K562 (cell line): ENCODE measurements around the gene FYB1. TPM values are rescaled to one million over a fixed set of nuclear protein-coding genes. Genes with fewer than 3 reads are reported as not detected.

Source experiments
- ATAC-seq: fragments of 200-7000 bp; cut with Tn5 transposase; 3 replicates; pipeline ENCODE4 v1.9.1; 2020; ENCODE audit warnings: moderate library complexity
- BruUV-seq: library from RNA; stranded (reverse); fragments of 400-500 nt; replicated peaks from 2 replicates; lab custom pipeline; 2021; lab: Mats Ljungman, UMichigan
- CTCF ChIA-PET: fragments of 300-600 bp; formaldehyde crosslinking; extraction: SDS; loops from one replicate; lab custom pipeline; 2021; ENCODE audit warnings: low intra/inter-chr PET ratio; lab: Yijun Ruan, JAX
- POLR2A ChIA-PET: fragments of 300-600, 350-650 bp; sonication (Branson Sonifier 250); formaldehyde crosslinking; extraction: SDS; loops from one replicate; lab custom pipeline; 2021; ENCODE audit warnings: antibody characterized with exemption, inconsistent platforms; lab: Yijun Ruan, JAX
- DNase-seq, 4 experiments: peaks; one replicate each; pipeline versions ENCODE4 v3.0.0 to v3.0.0-alpha.2; 2011 to 2018; ENCODE audit warnings: low spot score in 3 of 4, mixed read lengths in 3 of 4; ENCODE audit errors: extremely low read depth in 1 of 4
- FAIRE-seq: peaks from 2 replicates; lab custom pipeline; 2011; peaks lifted over from hg19 to GRCh38; lab: Jason Lieb, UNC
- H2AFZ ChIP-seq: 2 replicates; pipeline ENCODE4 v1.6.0; 2011; ENCODE audit warnings: low read depth, low read length, control low read depth, inconsistent platforms
- H3K27ac ChIP-seq: fragments of 200-600 bp; 3 replicates; pipeline ENCODE4 v1.8.0; 2011; ENCODE audit warnings: low read depth, mild to moderate bottlenecking, control low read depth, inconsistent platforms, low read length, moderate library complexity, mixed read lengths; ENCODE audit errors: extremely low read depth
- H3K27me3 ChIP-seq, 2 experiments: fragments of 300-600 bp in 1 of 2; 2 replicates in 1 of 2; 3 replicates in 1 of 2; pipeline versions ENCODE4 v1.6.0 to v1.8.0; 2011; ENCODE audit warnings: inconsistent platforms in 2 of 2, low read length in 2 of 2, mild to moderate bottlenecking in 1 of 2, mixed read lengths in 1 of 2, moderate library complexity in 1 of 2; ENCODE audit not compliant: control insufficient read depth in 2 of 2, insufficient read depth in 2 of 2
- H3K36me3 ChIP-seq: fragments of 300-600 bp; 3 replicates; pipeline ENCODE4 v1.8.0; 2011; ENCODE audit warnings: mild to moderate bottlenecking, low read length, inconsistent platforms; ENCODE audit not compliant: control insufficient read depth, insufficient read depth
- H3K4me1 ChIP-seq, 2 experiments: fragments of 200-600 bp in 1 of 2; replicated peaks in 1 of 2; 2 replicates in 1 of 2; 3 replicates in 1 of 2; pipeline versions ENCODE4 v1.5.1 to v1.8.0; 2011; ENCODE audit warnings: inconsistent platforms in 2 of 2, low read length in 2 of 2, mild to moderate bottlenecking in 1 of 2, mixed read lengths in 1 of 2, moderate library complexity in 1 of 2; ENCODE audit not compliant: control insufficient read depth in 2 of 2, insufficient read depth in 2 of 2
- H3K4me2 ChIP-seq: 2 replicates; pipeline ENCODE4 v1.6.1; 2011; ENCODE audit warnings: low read length, control low read depth, inconsistent platforms, mixed read lengths; ENCODE audit not compliant: insufficient read depth
- H3K4me3 ChIP-seq: fragments of 200-600 bp; sonication (generic), shearing (Covaris generic); 2 replicates; pipeline ENCODE4 v1.5.1; 2016; ENCODE audit warnings: control low read depth, inconsistent platforms
- H3K79me2 ChIP-seq: fragments of 200-600 bp; 3 replicates; pipeline ENCODE4 v1.8.0; 2011; ENCODE audit warnings: low read length, inconsistent platforms; ENCODE audit not compliant: control insufficient read depth, insufficient read depth
- H3K9ac ChIP-seq, 2 experiments: 2 replicates each; pipeline versions ENCODE4 v1.6.0 to v1.6.1; 2011; ENCODE audit warnings: low read depth in 2 of 2, low read length in 2 of 2, control low read depth in 1 of 2, inconsistent platforms in 1 of 2, mild to moderate bottlenecking in 1 of 2, mixed read lengths in 1 of 2; ENCODE audit not compliant: insufficient read depth in 1 of 2
- H3K9me1 ChIP-seq: one replicate; pipeline ENCODE4 v1.6.0; 2011; ENCODE audit warnings: inconsistent platforms, mild to moderate bottlenecking, low read length, moderate library complexity; ENCODE audit not compliant: control insufficient read depth, insufficient read depth
- H3K9me3 ChIP-seq: replicated peaks from 2 replicates; pipeline ENCODE4 v1.5.1; 2011; ENCODE audit warnings: low read depth, low read length, inconsistent platforms; ENCODE audit not compliant: control insufficient read depth, insufficient read depth
- H4K20me1 ChIP-seq: replicated peaks from 2 replicates; pipeline ENCODE4 v1.6.1; 2011; ENCODE audit warnings: low read length, inconsistent platforms, mixed read lengths; ENCODE audit not compliant: control insufficient read depth, insufficient read depth
- HDAC1 ChIP-seq, 2 experiments: fragments of 450-650 bp; IDR thresholded peaks; 2 replicates each; pipeline ENCODE4 v1.6.1; 2016 to 2017; ENCODE audit warnings: inconsistent platforms in 1 of 2, mild to moderate bottlenecking in 1 of 2, moderate library complexity in 1 of 2
- MBD2 ChIP-seq: sonication (generic); IDR thresholded peaks from 2 replicates; pipeline ENCODE4 v1.6.1; 2016; ENCODE audit warnings: low read depth, borderline replicate concordance
- TCFL5 ChIP-seq: fragments of 250-450 bp; sonication (Bioruptor Pico); conservative IDR thresholded peaks from 2 replicates; pipeline ENCODE4 v1.6.1; 2021; ENCODE audit warnings: mild to moderate bottlenecking, moderate library complexity, matching md5 sums
- ZNF311 ChIP-seq: fragments of 250-450 bp; sonication (Bioruptor Pico); IDR thresholded peaks from 2 replicates; pipeline ENCODE4 v1.4.0; 2020; ENCODE audit warnings: mild to moderate bottlenecking, moderate library complexity
- ZNF75A ChIP-seq: fragments of 450-650 bp; formaldehyde crosslinking; IDR thresholded peaks from 2 replicates; pipeline ENCODE4 v1.4.0; 2020; ENCODE audit warnings: mild to moderate bottlenecking
- WGBS: fragments of 100-300 bp; shearing (Covaris generic); methylation state at CpG from one replicate; pipeline ENCODE4 v1.1.6; 2016; ENCODE audit warnings: low coverage, mixed read lengths; ENCODE audit not compliant: insufficient coverage; ENCODE audit errors: missing lambda C conversion rate; 5-methylcytosine and 5-hydroxymethylcytosine counted together
- in situ Hi-C: fragments of 300-500 bp; cut with MboI; formaldehyde crosslinking; loops from 4 replicates; pipeline ENCODE4 v1.15.0; 2018; ENCODE audit warnings: inconsistent platforms, mixed read lengths
- intact Hi-C: fragments of 100-400 bp; cut with micrococcal nuclease; formaldehyde crosslinking; loops from 2 replicates; pipeline ENCODE4 v1.14.2; 2022
- polyA plus RNA-seq, 8 experiments: library from polyadenylated mRNA; depleted of rRNA in 4 of 8; stranded (reverse) in 5 of 8; unstranded in 3 of 8; fragments of >200 nt; fragmentation: Nextera tagmentation in 2 of 8; fragmentation: Illumina TruSeq in 1 of 8; extraction: Ambion mirVana in 2 of 8; extraction: Trizol in 1 of 8; gene quantifications; 2 replicates each; pipeline versions ENCODE4 v1.2.1 to v1.2.3, GENCODE V29; 2011 to 2014; ENCODE audit warnings: inconsistent platforms in 1 of 8, missing spikeins in 1 of 8
- total RNA-seq, 7 experiments: library from RNA; depleted of rRNA in 6 of 7; stranded (reverse); fragments of >200 nt in 6 of 7; fragmentation: Illumina TruSeq in 2 of 7; extraction: Trizol in 2 of 7; gene quantifications; 2 replicates each; pipeline versions ENCODE4 v1.2.1 to v1.2.3, GENCODE V29; 2011 to 2021; ENCODE audit warnings: low replicate concordance in 1 of 7
- TF ChIP-seq, protein P1 (sequence below): IDR thresholded peaks from 2 replicates; pipeline ENCODE4 v1.6.1; 2016; ENCODE audit warnings: missing genetic modification characterization, missing compliant biosample characterization

Gene FYB1
- total and polyA plus RNA-seq, 9 of the 15 experiments (the other 6 are each of a cell fraction or from before 2014, with no cell fraction given): 4.7 to 31.5 (median 9.7) TPM

DNA sequence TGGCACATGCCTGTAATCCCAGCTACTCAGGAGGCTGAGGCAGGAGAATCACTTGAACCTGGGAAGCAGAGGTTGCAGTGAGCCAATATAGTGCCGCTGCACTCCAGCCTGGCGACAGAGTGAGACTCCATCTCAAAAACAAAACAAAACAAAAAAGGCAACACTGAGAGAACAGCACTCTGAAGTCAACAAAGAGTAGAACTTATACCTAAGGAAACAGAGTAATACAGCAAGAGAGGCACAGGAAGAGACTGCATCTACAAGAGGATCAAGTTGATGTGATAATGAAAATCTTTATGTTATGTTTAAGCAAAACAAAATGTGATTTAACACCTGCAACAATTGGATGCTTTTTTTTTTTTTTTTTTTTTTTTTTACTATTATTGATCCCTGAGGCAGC lies 33.1 kb downstream of the FYB1 start:
- Histone ChIP-seq H3K9me1 (no peaks in the 10 kb centered on the region), H3K27ac (no peak overlapping the region), H3K9me3 (no peaks in the 10 kb centered on the region), H3K27me3 (no peaks in the 10 kb centered on the region), H3K4me3 (no peak overlapping the region), H3K36me3 (no peaks in the 10 kb centered on the region), H3K4me1 (peaks cover 6 to 49% of the 10 kb centered on the region in 2 experiments; a peak in 4 of 5 replicates), H4K20me1 (no peaks in the 10 kb centered on the region), H2AFZ (no peak overlapping the region), H3K4me2 (no peak overlapping the region), H3K9ac (no peak overlapping the region), H3K79me2 (no peaks in the 10 kb centered on the region; the same call in 2 of the 3 replicates)
- ATAC-seq (no peak), FAIRE-seq (no peak), DNase-seq (no peak)
- in situ Hi-C loops: no loop called here
- WGBS: 91% methylated on average over 2 of the region's 2 CpGs
- CTCF ChIA-PET: no interaction called here
- intact Hi-C loops: no loop called here
- BruUV-seq: no TSS peak
- TF ChIP-seq MBD2 (no peak), TCFL5 (CRISPR knock-in tag) (no peak), HDAC1 (IDR thresholded peaks at IDR 0.05) (no peak), ZNF311 (peak; percentile 48; the same call in 1 of the 2 replicates), ZNF75A (no peak)
- TF ChIP-seq, protein P1, sequence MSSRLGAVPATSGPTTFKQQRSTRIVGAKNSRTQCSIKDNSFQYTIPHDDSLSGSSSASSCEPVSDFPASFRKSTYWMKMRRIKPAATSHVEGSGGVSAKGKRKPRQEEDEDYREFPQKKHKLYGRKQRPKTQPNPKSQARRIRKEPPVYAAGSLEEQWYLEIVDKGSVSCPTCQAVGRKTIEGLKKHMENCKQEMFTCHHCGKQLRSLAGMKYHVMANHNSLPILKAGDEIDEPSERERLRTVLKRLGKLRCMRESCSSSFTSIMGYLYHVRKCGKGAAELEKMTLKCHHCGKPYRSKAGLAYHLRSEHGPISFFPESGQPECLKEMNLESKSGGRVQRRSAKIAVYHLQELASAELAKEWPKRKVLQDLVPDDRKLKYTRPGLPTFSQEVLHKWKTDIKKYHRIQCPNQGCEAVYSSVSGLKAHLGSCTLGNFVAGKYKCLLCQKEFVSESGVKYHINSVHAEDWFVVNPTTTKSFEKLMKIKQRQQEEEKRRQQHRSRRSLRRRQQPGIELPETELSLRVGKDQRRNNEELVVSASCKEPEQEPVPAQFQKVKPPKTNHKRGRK: peak; percentile 59
- POLR2A ChIA-PET: interaction anchor here (1.3 kb wide), 1 partner anchor 8 kb away, joined by 3 read pairs; no protein-coding TSS in a partner anchor
